ENCODE data around the gene RSPRY1. TPM values are rescaled to one million over a fixed set of nuclear protein-coding genes. Genes with fewer than 3 reads are reported as not detected.

RSPRY1 gene
- total RNA-seq, 2 donors from 2014 or later: 36.4 to 43.6 TPM

- H3K27ac Mint-ChIP-seq: no peak overlapping the region
Observed at GRCh38 chr16:57202095-57202886, 16.2 kb downstream of the RSPRY1 start.

GRCh38 chr16:57203451-57203850, 17.3 kb downstream of the RSPRY1 start:
- Mint-ChIP-seq H3K27ac (no peak overlapping the region), H3K36me3 (peaks cover 6% of the 10 kb centered on the region), H3K4me3 (no peak overlapping the region), H3K9me3 (no peaks in the 10 kb centered on the region), H3K4me1 (ENCODE audit: low read depth in 2 of 2) (peaks cover 6 to 12% of the 10 kb centered on the region in 2 donors), H3K27me3 (no peaks in the 10 kb centered on the region)
- ATAC-seq (no peak), DNase-seq (ENCODE audit: low spot score) (no peak)

More at GRCh38 chr16:57202095-57202886, 16.2 kb downstream of the RSPRY1 start:
- no peak overlapping the region for H3K4me3 Mint-ChIP-seq
- no peaks in the 10 kb centered on the region for H3K36me3 Mint-ChIP-seq
- ATAC-seq: no peak
- H3K4me1 Mint-ChIP-seq (ENCODE audit: low read depth in 2 of 2): peaks cover 7 to 14% of the 10 kb centered on the region in 2 donors
- H3K9me3 Mint-ChIP-seq: no peaks in the 10 kb centered on the region
- DNase-seq (ENCODE audit: low spot score): no peak
- H3K27me3 Mint-ChIP-seq: no peaks in the 10 kb centered on the region

GRCh38 chr16:57204675-57205074, 18.5 kb downstream of the RSPRY1 start:
- Mint-ChIP-seq H3K4me3 (no peak overlapping the region), H3K27ac (no peak overlapping the region), H3K9me3 (no peaks in the 10 kb centered on the region), H3K36me3 (peaks cover 6% of the 10 kb centered on the region), H3K27me3 (no peaks in the 10 kb centered on the region), H3K4me1 (ENCODE audit: low read depth in 2 of 2) (peaks cover 4 to 9% of the 10 kb centered on the region in 2 donors)
- ATAC-seq: no peak
- DNase-seq (ENCODE audit: low spot score): no peak

- Mint-ChIP-seq H3K27ac (no peak overlapping the region), H3K27me3 (no peaks in the 10 kb centered on the region), H3K4me3 (no peak overlapping the region), H3K4me1 (ENCODE audit: low read depth in 2 of 2) (no peaks in the 10 kb centered on the region), H3K9me3 (no peaks in the 10 kb centered on the region), H3K36me3 (peaks cover 15% of the 10 kb centered on the region)
- DNase-seq (ENCODE audit: low spot score) (no peak), ATAC-seq (no peak)
Observed at GRCh38 chr16:57208926-57209325, 22.8 kb downstream of the RSPRY1 start.

GRCh38 chr16:57209780-57210179, 23.7 kb downstream of the RSPRY1 start:
- no peaks in the 10 kb centered on the region for H3K27me3 Mint-ChIP-seq
- DNase-seq (ENCODE audit: low spot score) (no peak), ATAC-seq (no peak)
- H3K36me3 Mint-ChIP-seq: peaks cover 16% of the 10 kb centered on the region
- no peak overlapping the region for H3K27ac Mint-ChIP-seq
- H3K4me1 Mint-ChIP-seq (ENCODE audit: low read depth in 2 of 2): no peaks in the 10 kb centered on the region
- H3K9me3 Mint-ChIP-seq: no peaks in the 10 kb centered on the region
- no peak overlapping the region for H3K4me3 Mint-ChIP-seq

GRCh38 chr16:57213462-57213861, 27.3 kb downstream of the RSPRY1 start:
- Mint-ChIP-seq H3K4me1 (ENCODE audit: low read depth in 2 of 2) (peaks cover 0 to 4% of the 10 kb centered on the region in 2 donors), H3K36me3 (peaks cover 42% of the 10 kb centered on the region), H3K27ac (peak overlapping the region in 1 of 2 donors; percentile 7), H3K9me3 (peaks cover 12% of the 10 kb centered on the region), H3K27me3 (no peaks in the 10 kb centered on the region), H3K4me3 (no peak overlapping the region)
- no peak for DNase-seq (ENCODE audit: low spot score)
- ATAC-seq: no peak

GRCh38 chr16:57216968-57217367, 30.8 kb downstream of the RSPRY1 start:
- Mint-ChIP-seq H3K27me3 (no peaks in the 10 kb centered on the region), H3K27ac (no peak overlapping the region), H3K36me3 (peaks cover 67% of the 10 kb centered on the region), H3K9me3 (peaks cover 12% of the 10 kb centered on the region), H3K4me3 (no peak overlapping the region), H3K4me1 (ENCODE audit: low read depth in 2 of 2) (peaks cover 0 to 4% of the 10 kb centered on the region in 2 donors)
- DNase-seq (ENCODE audit: low spot score): no peak
- ATAC-seq: no peak

GRCh38 chr16:57223057-57223456, 36.9 kb downstream of the RSPRY1 start:
- Mint-ChIP-seq H3K36me3 (peaks cover 44% of the 10 kb centered on the region), H3K27me3 (no peaks in the 10 kb centered on the region), H3K9me3 (peaks cover 3% of the 10 kb centered on the region), H3K4me3 (no peak overlapping the region), H3K4me1 (ENCODE audit: low read depth in 2 of 2) (peaks cover 0 to 2% of the 10 kb centered on the region in 2 donors), H3K27ac (no peak overlapping the region)
- no peak for ATAC-seq
- no peak for DNase-seq (ENCODE audit: low spot score)

- no peak overlapping the region for H3K27ac Mint-ChIP-seq
- H3K9me3 Mint-ChIP-seq: no peaks in the 10 kb centered on the region
- no peak for DNase-seq (ENCODE audit: low spot score)
- H3K36me3 Mint-ChIP-seq: peaks cover 28% of the 10 kb centered on the region
- no peaks in the 10 kb centered on the region for H3K4me1 Mint-ChIP-seq (ENCODE audit: low read depth in 2 of 2)
- no peaks in the 10 kb centered on the region for H3K27me3 Mint-ChIP-seq
- ATAC-seq: no peak
- no peak overlapping the region for H3K4me3 Mint-ChIP-seq
Observed at GRCh38 chr16:57224651-57225335, 38.7 kb downstream of the RSPRY1 start.

- H3K27me3 Mint-ChIP-seq: no peaks in the 10 kb centered on the region
- H3K9me3 Mint-ChIP-seq: no peaks in the 10 kb centered on the region
- ATAC-seq: no peak
- DNase-seq (ENCODE audit: low spot score): no peak
- H3K36me3 Mint-ChIP-seq: peaks cover 20% of the 10 kb centered on the region
- no peaks in the 10 kb centered on the region for H3K4me1 Mint-ChIP-seq (ENCODE audit: low read depth in 2 of 2)
- no peak overlapping the region for H3K27ac Mint-ChIP-seq
- H3K4me3 Mint-ChIP-seq: no peak overlapping the region
Observed at GRCh38 chr16:57225978-57226377, 39.8 kb downstream of the RSPRY1 start.

GRCh38 chr16:57226701-57227621, 40.8 kb downstream of the RSPRY1 start:
- H3K4me1 Mint-ChIP-seq (ENCODE audit: low read depth in 2 of 2): no peaks in the 10 kb centered on the region
- H3K27me3 Mint-ChIP-seq: no peaks in the 10 kb centered on the region
- ATAC-seq (no peak), DNase-seq (ENCODE audit: low spot score) (no peak)
- H3K9me3 Mint-ChIP-seq: no peaks in the 10 kb centered on the region
- peaks cover 20% of the 10 kb centered on the region for H3K36me3 Mint-ChIP-seq
- H3K27ac Mint-ChIP-seq: peak overlapping the region in 1 of 2 donors; percentile 15
- no peak overlapping the region for H3K4me3 Mint-ChIP-seq

- no peak for ATAC-seq
Observed at GRCh38 chr16:57229079-57229478, 43.0 kb downstream of the RSPRY1 start.

GRCh38 chr16:57231821-57232350, 45.8 kb downstream of the RSPRY1 start:
- H3K4me1 Mint-ChIP-seq (ENCODE audit: low read depth in 2 of 2): peaks cover 0 to 5% of the 10 kb centered on the region in 2 donors
- DNase-seq (ENCODE audit: low spot score): no peak
- H3K4me3 Mint-ChIP-seq: no peak overlapping the region
- no peaks in the 10 kb centered on the region for H3K27me3 Mint-ChIP-seq
- H3K9me3 Mint-ChIP-seq: no peaks in the 10 kb centered on the region
- ATAC-seq: no peak
- H3K27ac Mint-ChIP-seq: no peak overlapping the region
- H3K36me3 Mint-ChIP-seq: peaks cover 37% of the 10 kb centered on the region

More at GRCh38 chr16:57229079-57229478, 43.0 kb downstream of the RSPRY1 start:
- Mint-ChIP-seq H3K36me3 (peaks cover 29% of the 10 kb centered on the region), H3K27me3 (no peaks in the 10 kb centered on the region), H3K9me3 (no peaks in the 10 kb centered on the region), H3K27ac (no peak overlapping the region), H3K4me1 (ENCODE audit: low read depth in 2 of 2) (no peaks in the 10 kb centered on the region), H3K4me3 (no peak overlapping the region)
- DNase-seq (ENCODE audit: low spot score): no peak
